GM12891 (cell line): ENCODE results near the gene GCG.

ENCODE experiments used
- DNase-seq: peaks from one replicate; pipeline ENCODE4 v3.0.0; 2011; ENCODE audit warnings: low spot score; ENCODE audit not compliant: insufficient read length
- FAIRE-seq: peaks from 2 replicates; lab custom pipeline; 2011; peaks lifted over from hg19 to GRCh38; lab: Jason Lieb, UNC
- PAX5 ChIP-seq: IDR thresholded peaks from 2 replicates; pipeline ENCODE4 v1.6.1; 2011; ENCODE audit warnings: low read length, moderate library complexity, mild to moderate bottlenecking; ENCODE audit not compliant: insufficient read depth, severe bottlenecking
- POLR2A ChIP-seq: IDR thresholded peaks from 2 replicates; pipeline ENCODE4 v1.6.1; 2011; ENCODE audit warnings: low read depth, low read length, control low read depth
- POLR2AphosphoS5 ChIP-seq: IDR thresholded peaks from 2 replicates; pipeline ENCODE4 v1.6.1; 2011; ENCODE audit warnings: low read depth, low read length, control low read depth
- POU2F2 ChIP-seq: IDR thresholded peaks from 2 replicates; pipeline ENCODE4 v1.6.1; 2011; ENCODE audit warnings: low read depth, mild to moderate bottlenecking, control low read depth, low read length, moderate library complexity
- SPI1 ChIP-seq: IDR thresholded peaks from 2 replicates; pipeline ENCODE4 v1.6.1; 2011; ENCODE audit warnings: low read depth, low read length, control low read depth
- TAF1 ChIP-seq: IDR thresholded peaks from 2 replicates; pipeline ENCODE4 v1.6.1; 2011; ENCODE audit warnings: low read depth, low read length, control low read depth

Gene GCG

GRCh38 chr2:162184359-162184758, 32.3 kb upstream of the GCG start:
- DNase-seq, result no peak
- FAIRE-seq, result no peak

GRCh38 chr2:162182395-162182794, 30.3 kb upstream of the GCG start:
- TF ChIP-seq PAX5, result no peak
- no peak for TF ChIP-seq TAF1
- TF ChIP-seq SPI1, result no peak
- no peak for TF ChIP-seq POLR2AphosphoS5
- no peak for TF ChIP-seq POU2F2
- TF ChIP-seq POLR2A, result no peak
- FAIRE-seq (no peak), DNase-seq (no peak)

More at GRCh38 chr2:162184359-162184758, 32.3 kb upstream of the GCG start:
- TF ChIP-seq SPI1, result no peak
- TF ChIP-seq POLR2A, result no peak
- TF ChIP-seq PAX5, result no peak
- no peak for TF ChIP-seq TAF1
- TF ChIP-seq POU2F2, result no peak
- no peak for TF ChIP-seq POLR2AphosphoS5

GRCh38 chr2:162177301-162177700, 25.3 kb upstream of the GCG start:
- DNase-seq (no peak), FAIRE-seq (no peak)
- TF ChIP-seq TAF1 (no peak), POLR2A (no peak), POU2F2 (no peak), POLR2AphosphoS5 (no peak), SPI1 (no peak), PAX5 (no peak)

- DNase-seq (no peak), FAIRE-seq (no peak)
- TF ChIP-seq POLR2A, result no peak
- no peak for TF ChIP-seq SPI1
- no peak for TF ChIP-seq POU2F2
- TF ChIP-seq TAF1, result no peak
- no peak for TF ChIP-seq PAX5
- no peak for TF ChIP-seq POLR2AphosphoS5
Measured at GRCh38 chr2:162175714-162176113, 23.7 kb upstream of the GCG start.

GRCh38 chr2:162174746-162175145, 22.7 kb upstream of the GCG start:
- FAIRE-seq (no peak), DNase-seq (no peak)
- TF ChIP-seq POU2F2, result no peak
- no peak for TF ChIP-seq SPI1
- TF ChIP-seq POLR2A, result no peak

GRCh38 chr2:162172802-162173370, 20.8 kb upstream of the GCG start:
- no peak for FAIRE-seq

GRCh38 chr2:162166745-162167144, 14.7 kb upstream of the GCG start:
- DNase-seq (no peak), FAIRE-seq (no peak)
- TF ChIP-seq PAX5 (no peak), POLR2A (no peak), TAF1 (no peak), SPI1 (no peak), POU2F2 (no peak), POLR2AphosphoS5 (no peak)

More at GRCh38 chr2:162172802-162173370, 20.8 kb upstream of the GCG start:
- no peak for DNase-seq
- TF ChIP-seq POLR2AphosphoS5 (no peak), POLR2A (no peak)

- FAIRE-seq (no peak), DNase-seq (no peak)
- no peak for TF ChIP-seq POU2F2
- TF ChIP-seq POLR2AphosphoS5, result no peak
Measured at GRCh38 chr2:162166174-162166573, 14.1 kb upstream of the GCG start.

- TF ChIP-seq TAF1, result no peak
- TF ChIP-seq SPI1, result no peak
- TF ChIP-seq POLR2A, result no peak
- FAIRE-seq, result no peak
Measured at GRCh38 chr2:162164802-162165201, 12.8 kb upstream of the GCG start.

GRCh38 chr2:162159446-162159845, 7.4 kb upstream of the GCG start:
- no peak for FAIRE-seq
- DNase-seq, result no peak

More at GRCh38 chr2:162164802-162165201, 12.8 kb upstream of the GCG start:
- DNase-seq, result no peak

GRCh38 chr2:162156149-162156548, 4.1 kb upstream of the GCG start:
- FAIRE-seq (no peak), DNase-seq (no peak)
- TF ChIP-seq POLR2AphosphoS5, result no peak
- TF ChIP-seq PAX5, result no peak
- TF ChIP-seq POU2F2, result no peak
- no peak for TF ChIP-seq POLR2A
- no peak for TF ChIP-seq SPI1
- TF ChIP-seq TAF1, result no peak

More at GRCh38 chr2:162159446-162159845, 7.4 kb upstream of the GCG start:
- TF ChIP-seq SPI1, result no peak
